ENCODE measurements around the gene IGSF9B. TPM values are rescaled to one million over a fixed set of nuclear protein-coding genes. Genes with fewer than 3 reads are reported as not detected.

The IGSF9B gene
- total RNA-seq, 4 donors from 2014 or later, result 21.7 to 130 (median 58.6) TPM

DNA sequence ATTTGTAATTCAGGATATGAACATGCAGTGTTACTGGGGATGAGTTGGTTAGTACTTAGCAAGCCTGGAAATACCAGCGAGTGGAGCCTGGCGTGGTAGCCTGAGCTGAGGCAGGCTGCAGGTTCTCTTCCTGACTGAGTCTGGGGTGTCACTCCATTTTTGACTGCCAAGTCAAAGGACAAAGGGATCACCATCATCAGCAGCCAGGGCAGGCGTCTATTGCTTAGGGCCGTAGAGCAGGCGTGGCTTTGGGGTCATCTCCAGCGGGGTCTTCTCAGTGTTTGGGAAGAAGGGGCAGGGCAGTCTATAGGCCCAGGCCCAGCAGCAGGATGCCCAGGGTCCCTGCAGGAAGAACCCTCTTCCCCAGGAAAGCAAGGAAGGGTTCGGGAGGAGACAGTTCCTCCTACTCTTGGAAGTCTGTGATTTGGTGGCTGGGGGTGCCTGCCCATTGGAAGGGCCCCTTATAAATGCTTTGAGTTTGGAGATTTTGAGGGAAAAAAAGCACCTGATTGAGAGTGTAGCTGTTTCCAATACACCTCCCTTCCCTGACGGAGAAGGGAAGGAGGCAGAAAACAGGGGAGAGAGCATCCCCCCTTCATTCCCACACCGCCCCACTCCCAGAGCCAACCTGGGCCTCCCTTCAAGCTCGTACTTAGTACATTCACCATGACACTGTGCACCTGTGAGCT, 60.0 kb downstream of the IGSF9B start:
- no peak for DNase-seq (ENCODE audit: extremely low spot score)
- Histone ChIP-seq H3K27ac (replicated peaks in 1 of 4) (no peak overlapping the region), H3K27me3 (no peaks in the 10 kb centered on the region), H3K4me1 (peaks cover 8 to 21% (median 16%) of the 10 kb centered on the region in 4 donors), H3K9me3 (no peaks in the 10 kb centered on the region), H3K36me3 (peaks cover 0 to 50% (median 24%) of the 10 kb centered on the region in 4 donors), H3K4me3 (no peak overlapping the region)
- intact Hi-C loops (cut with DNase I), result no loop called here
- WGBS, result 92% methylated on average over 10 of the region's 10 CpGs
- no peak for TF ChIP-seq POLR2AphosphoS5 (IDR thresholded peaks at IDR 0.05)
- TF ChIP-seq EP300 (IDR thresholded peaks at IDR 0.05), result no peak
- no peak for TF ChIP-seq POLR2A (IDR thresholded peaks at IDR 0.05; ENCODE audit: low read depth)
- TF ChIP-seq, protein P1, sequence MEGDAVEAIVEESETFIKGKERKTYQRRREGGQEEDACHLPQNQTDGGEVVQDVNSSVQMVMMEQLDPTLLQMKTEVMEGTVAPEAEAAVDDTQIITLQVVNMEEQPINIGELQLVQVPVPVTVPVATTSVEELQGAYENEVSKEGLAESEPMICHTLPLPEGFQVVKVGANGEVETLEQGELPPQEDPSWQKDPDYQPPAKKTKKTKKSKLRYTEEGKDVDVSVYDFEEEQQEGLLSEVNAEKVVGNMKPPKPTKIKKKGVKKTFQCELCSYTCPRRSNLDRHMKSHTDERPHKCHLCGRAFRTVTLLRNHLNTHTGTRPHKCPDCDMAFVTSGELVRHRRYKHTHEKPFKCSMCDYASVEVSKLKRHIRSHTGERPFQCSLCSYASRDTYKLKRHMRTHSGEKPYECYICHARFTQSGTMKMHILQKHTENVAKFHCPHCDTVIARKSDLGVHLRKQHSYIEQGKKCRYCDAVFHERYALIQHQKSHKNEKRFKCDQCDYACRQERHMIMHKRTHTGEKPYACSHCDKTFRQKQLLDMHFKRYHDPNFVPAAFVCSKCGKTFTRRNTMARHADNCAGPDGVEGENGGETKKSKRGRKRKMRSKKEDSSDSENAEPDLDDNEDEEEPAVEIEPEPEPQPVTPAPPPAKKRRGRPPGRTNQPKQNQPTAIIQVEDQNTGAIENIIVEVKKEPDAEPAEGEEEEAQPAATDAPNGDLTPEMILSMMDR (IDR thresholded peaks at IDR 0.05), result no peak

DNA sequence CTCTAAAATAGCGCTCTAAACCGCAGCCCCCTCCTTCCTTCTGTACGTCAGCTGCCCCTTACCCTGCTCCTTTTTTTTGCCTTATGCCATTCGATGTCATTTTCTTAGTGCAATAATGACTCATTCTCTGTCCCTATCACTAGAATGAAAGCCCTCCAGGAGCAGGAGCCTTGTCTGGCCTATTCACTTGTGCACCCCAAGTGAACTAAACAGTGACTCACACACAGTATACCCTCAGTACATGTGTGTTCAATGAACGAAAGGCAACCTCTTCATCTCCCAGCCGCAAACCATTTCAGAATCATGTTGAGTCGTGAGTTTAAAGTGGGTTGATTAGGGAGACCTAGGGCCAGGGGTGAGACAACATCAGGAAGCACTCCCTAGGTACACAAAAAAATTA, 60.7 kb downstream of the IGSF9B start:
- DNase-seq (ENCODE audit: extremely low spot score), result no peak
- H3K36me3 ChIP-seq, result peaks cover 0 to 46% (median 24%) of the 10 kb centered on the region in 4 donors
- H3K4me1 ChIP-seq, result peaks cover 8 to 21% (median 16%) of the 10 kb centered on the region in 4 donors
- intact Hi-C loops (cut with DNase I), result no loop called here
- TF ChIP-seq EP300 (IDR thresholded peaks at IDR 0.05) (no peak), POLR2A (IDR thresholded peaks at IDR 0.05; ENCODE audit: low read depth) (no peak), POLR2AphosphoS5 (IDR thresholded peaks at IDR 0.05) (no peak)
- TF ChIP-seq, protein P1 (IDR thresholded peaks at IDR 0.05), result no peak
- H3K27ac ChIP-seq (replicated peaks in 1 of 4), result peak overlapping the region in 1 of 4 donors; percentile 60
- H3K4me3 ChIP-seq, result no peak overlapping the region
- H3K27me3 ChIP-seq, result peaks cover 0 to 4% (median 0%) of the 10 kb centered on the region in 4 donors
- 87% methylated on average over 7 of the region's 7 CpGs for WGBS
- H3K9me3 ChIP-seq, result no peaks in the 10 kb centered on the region

DNA sequence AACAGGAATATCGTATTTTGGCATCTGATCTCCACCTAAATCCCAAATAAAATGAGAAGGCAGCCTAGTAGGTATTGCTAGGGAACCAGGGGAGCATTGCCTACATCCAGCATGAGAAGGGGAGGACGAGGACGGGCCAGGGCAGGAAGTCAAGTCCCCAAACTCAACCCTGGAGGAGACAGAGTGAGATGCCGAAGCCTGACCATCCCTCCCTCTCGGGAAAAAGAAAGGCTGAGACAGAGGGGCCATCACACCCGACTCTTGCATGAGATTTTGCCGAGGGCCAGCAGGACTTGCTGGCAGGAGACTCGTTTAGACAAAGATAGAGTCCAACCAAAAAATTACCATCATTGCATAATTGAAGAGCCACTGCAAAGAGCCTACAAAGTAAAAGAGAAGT, 61.2 kb downstream of the IGSF9B start:
- peak overlapping the region; percentile 3 to 60 (median 32) for H3K27ac ChIP-seq (replicated peaks in 1 of 4)
- DNase-seq (ENCODE audit: extremely low spot score), result no peak
- no peak overlapping the region for H3K4me3 ChIP-seq
- intact Hi-C loops (cut with DNase I), result no loop called here
- WGBS, result 62% methylated on average over 8 of the region's 8 CpGs
- H3K36me3 ChIP-seq, result peaks cover 0 to 41% (median 21%) of the 10 kb centered on the region in 4 donors
- H3K4me1 ChIP-seq, result peaks cover 8 to 21% (median 16%) of the 10 kb centered on the region in 4 donors
- H3K9me3 ChIP-seq, result no peaks in the 10 kb centered on the region
- peaks cover 0 to 7% (median 0%) of the 10 kb centered on the region in 4 donors for H3K27me3 ChIP-seq
- TF ChIP-seq, protein P1 (IDR thresholded peaks at IDR 0.05), result no peak
- TF ChIP-seq POLR2AphosphoS5 (IDR thresholded peaks at IDR 0.05), result no peak
- TF ChIP-seq EP300 (IDR thresholded peaks at IDR 0.05), result no peak
- TF ChIP-seq POLR2A (IDR thresholded peaks at IDR 0.05; ENCODE audit: low read depth), result no peak

DNA sequence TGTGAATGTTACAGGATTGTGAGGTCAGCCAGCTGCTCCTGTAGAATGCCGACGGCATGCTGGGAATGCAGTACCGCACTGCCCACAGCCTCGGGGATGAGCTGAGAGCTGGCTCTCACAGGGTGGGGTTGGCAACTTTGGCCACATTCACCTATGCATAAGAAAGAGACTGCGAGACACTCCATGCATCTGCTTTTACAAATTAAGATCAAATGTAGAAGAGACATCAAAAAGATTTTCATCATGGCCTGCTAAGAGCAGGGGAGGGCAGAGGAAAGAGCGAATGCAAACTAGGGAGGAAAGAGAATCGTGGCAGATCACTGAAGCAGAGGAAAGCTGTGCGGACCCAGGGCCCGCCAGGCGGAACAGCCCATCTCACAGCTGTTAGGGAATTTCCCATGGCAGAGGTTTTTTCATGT, 61.7 kb downstream of the IGSF9B start:
- 36% methylated on average over 10 of the region's 10 CpGs for WGBS
- intact Hi-C loops (cut with DNase I), result no loop called here
- peaks cover 0 to 37% (median 19%) of the 10 kb centered on the region in 4 donors for H3K36me3 ChIP-seq
- H3K4me1 ChIP-seq, result peaks cover 8 to 21% (median 16%) of the 10 kb centered on the region in 4 donors
- H3K27me3 ChIP-seq, result peaks cover 0 to 10% (median 0%) of the 10 kb centered on the region in 4 donors
- H3K27ac ChIP-seq (replicated peaks in 1 of 4), result peak overlapping the region; percentile 14 to 60 (median 34)
- no peaks in the 10 kb centered on the region for H3K9me3 ChIP-seq
- TF ChIP-seq EP300 (IDR thresholded peaks at IDR 0.05), result no peak
- TF ChIP-seq POLR2A (IDR thresholded peaks at IDR 0.05; ENCODE audit: low read depth), result no peak
- TF ChIP-seq POLR2AphosphoS5 (IDR thresholded peaks at IDR 0.05), result peak in 1 of 2 donors; percentile 22
- TF ChIP-seq, protein P1 (IDR thresholded peaks at IDR 0.05), result no peak
- DNase-seq (ENCODE audit: extremely low spot score), result no peak
- no peak overlapping the region for H3K4me3 ChIP-seq
